Loucy (cell line): ENCODE data around the gene FIBIN.

Experiments used
- H2AFZ ChIP-seq: fragments of 200-600 bp; sonication (generic); 2 replicates; pipeline ENCODE4 v1.6.0; 2016; ENCODE audit warnings: antibody characterized with exemption, mild to moderate bottlenecking, low read length, moderate library complexity
- H3F3A ChIP-seq: fragments of 200-600 bp; 2 replicates; pipeline ENCODE4 v1.6.0; 2016; ENCODE audit warnings: antibody characterized with exemption, low read depth, mild to moderate bottlenecking
- H3K27me3 ChIP-seq: fragments of 200-600 bp; sonication (generic); 2 replicates; pipeline ENCODE4 v1.6.1; 2014; ENCODE audit warnings: low read length, mild to moderate bottlenecking; ENCODE audit not compliant: insufficient read depth, poor library complexity, severe bottlenecking
- H3K36me3 ChIP-seq: fragments of 200-600 bp; sonication (generic); 2 replicates; pipeline ENCODE4 v1.6.1; 2016; ENCODE audit warnings: low read length; ENCODE audit not compliant: insufficient read depth
- H3K4me1 ChIP-seq: fragments of 200-600 bp; sonication (generic); 2 replicates; pipeline ENCODE4 v1.5.1; 2014; ENCODE audit warnings: low read length, mild to moderate bottlenecking; ENCODE audit not compliant: insufficient read depth, poor library complexity, severe bottlenecking
- H3K4me2 ChIP-seq: fragments of 200-600 bp; sonication (generic); 2 replicates; pipeline ENCODE4 v1.6.0; 2014; ENCODE audit warnings: antibody characterized with exemption, low read length, low read depth, mild to moderate bottlenecking; ENCODE audit not compliant: poor library complexity, severe bottlenecking
- H3K4me3 ChIP-seq: fragments of 200-600 bp; sonication (generic); 2 replicates; pipeline ENCODE4 v1.5.1; 2014; ENCODE audit warnings: low read length, mild to moderate bottlenecking, mixed read lengths; ENCODE audit not compliant: poor library complexity, severe bottlenecking
- H3K79me2 ChIP-seq: fragments of 200-600 bp; sonication (generic); 2 replicates; pipeline ENCODE4 v1.6.1; 2014; ENCODE audit warnings: low read length; ENCODE audit not compliant: insufficient read depth
- H3K9ac ChIP-seq: fragments of 200-600 bp; sonication (generic); 2 replicates; pipeline ENCODE4 v1.6.0; 2014; ENCODE audit warnings: mild to moderate bottlenecking, low read depth, low read length, moderate library complexity; ENCODE audit not compliant: poor library complexity, severe bottlenecking
- H3K9me2 ChIP-seq: fragments of 200-600 bp; sonication (generic); replicated peaks from 2 replicates; pipeline ENCODE4 v1.6.1; 2016; ENCODE audit warnings: low read depth, low read length, mixed read lengths
- H3K9me3 ChIP-seq: fragments of 200-600 bp; sonication (generic); 2 replicates; pipeline ENCODE4 v1.6.1; 2014; ENCODE audit warnings: mild to moderate bottlenecking, antibody characterized with exemption, low read length, low read depth; ENCODE audit not compliant: insufficient read depth
- H4K20me1 ChIP-seq: fragments of 200-600 bp; sonication (generic); 2 replicates; pipeline ENCODE4 v1.6.0; 2014; ENCODE audit warnings: antibody characterized with exemption, low read length, mild to moderate bottlenecking; ENCODE audit not compliant: insufficient read depth, poor library complexity, severe bottlenecking
- EZH2phosphoT487 ChIP-seq: fragments of 200-600 bp; IDR thresholded peaks from 2 replicates; pipeline ENCODE4 v1.6.1; 2018; ENCODE audit warnings: antibody characterized with exemption, mild to moderate bottlenecking, moderate library complexity, borderline replicate concordance
- TF ChIP-seq, protein P1 (sequence below): fragments of 200-600 bp; sonication (generic); conservative IDR thresholded peaks from 2 replicates; pipeline ENCODE4 v1.5.1; 2014; ENCODE audit warnings: mild to moderate bottlenecking, antibody characterized with exemption, low read length

The FIBIN gene

GRCh38 chr11:26992031-26992541, 1.8 kb upstream of the FIBIN start:
- TF ChIP-seq, protein P1, sequence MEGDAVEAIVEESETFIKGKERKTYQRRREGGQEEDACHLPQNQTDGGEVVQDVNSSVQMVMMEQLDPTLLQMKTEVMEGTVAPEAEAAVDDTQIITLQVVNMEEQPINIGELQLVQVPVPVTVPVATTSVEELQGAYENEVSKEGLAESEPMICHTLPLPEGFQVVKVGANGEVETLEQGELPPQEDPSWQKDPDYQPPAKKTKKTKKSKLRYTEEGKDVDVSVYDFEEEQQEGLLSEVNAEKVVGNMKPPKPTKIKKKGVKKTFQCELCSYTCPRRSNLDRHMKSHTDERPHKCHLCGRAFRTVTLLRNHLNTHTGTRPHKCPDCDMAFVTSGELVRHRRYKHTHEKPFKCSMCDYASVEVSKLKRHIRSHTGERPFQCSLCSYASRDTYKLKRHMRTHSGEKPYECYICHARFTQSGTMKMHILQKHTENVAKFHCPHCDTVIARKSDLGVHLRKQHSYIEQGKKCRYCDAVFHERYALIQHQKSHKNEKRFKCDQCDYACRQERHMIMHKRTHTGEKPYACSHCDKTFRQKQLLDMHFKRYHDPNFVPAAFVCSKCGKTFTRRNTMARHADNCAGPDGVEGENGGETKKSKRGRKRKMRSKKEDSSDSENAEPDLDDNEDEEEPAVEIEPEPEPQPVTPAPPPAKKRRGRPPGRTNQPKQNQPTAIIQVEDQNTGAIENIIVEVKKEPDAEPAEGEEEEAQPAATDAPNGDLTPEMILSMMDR: no peak
- no peak for TF ChIP-seq EZH2phosphoT487
- Histone ChIP-seq H3K36me3 (no peaks in the 10 kb centered on the region), H3K9me2 (no peaks in the 10 kb centered on the region), H3K4me1 (peaks cover 19% of the 10 kb centered on the region), H3K4me2 (no peak overlapping the region), H3F3A (no peaks in the 10 kb centered on the region), H3K27me3 (no peaks in the 10 kb centered on the region), H3K9ac (no peak overlapping the region), H3K79me2 (no peaks in the 10 kb centered on the region), H4K20me1 (no peaks in the 10 kb centered on the region), H3K9me3 (no peaks in the 10 kb centered on the region), H3K4me3 (no peak overlapping the region), H2AFZ (peak overlapping the region; percentile 60; the same call in 1 of the 2 replicates)

- Histone ChIP-seq H3K4me3 (no peak overlapping the region), H3K9ac (no peak overlapping the region), H3K4me2 (no peak overlapping the region), H3K27me3 (no peaks in the 10 kb centered on the region), H3F3A (no peaks in the 10 kb centered on the region), H3K4me1 (peaks cover 15% of the 10 kb centered on the region), H3K9me2 (no peaks in the 10 kb centered on the region), H3K36me3 (no peaks in the 10 kb centered on the region), H3K9me3 (no peaks in the 10 kb centered on the region), H3K79me2 (no peaks in the 10 kb centered on the region), H2AFZ (no peak overlapping the region), H4K20me1 (no peaks in the 10 kb centered on the region)
- TF ChIP-seq EZH2phosphoT487: no peak
- TF ChIP-seq, protein P1: no peak
Measured at GRCh38 chr11:26994631-26995095, 751 bp downstream of the FIBIN start.

DNA sequence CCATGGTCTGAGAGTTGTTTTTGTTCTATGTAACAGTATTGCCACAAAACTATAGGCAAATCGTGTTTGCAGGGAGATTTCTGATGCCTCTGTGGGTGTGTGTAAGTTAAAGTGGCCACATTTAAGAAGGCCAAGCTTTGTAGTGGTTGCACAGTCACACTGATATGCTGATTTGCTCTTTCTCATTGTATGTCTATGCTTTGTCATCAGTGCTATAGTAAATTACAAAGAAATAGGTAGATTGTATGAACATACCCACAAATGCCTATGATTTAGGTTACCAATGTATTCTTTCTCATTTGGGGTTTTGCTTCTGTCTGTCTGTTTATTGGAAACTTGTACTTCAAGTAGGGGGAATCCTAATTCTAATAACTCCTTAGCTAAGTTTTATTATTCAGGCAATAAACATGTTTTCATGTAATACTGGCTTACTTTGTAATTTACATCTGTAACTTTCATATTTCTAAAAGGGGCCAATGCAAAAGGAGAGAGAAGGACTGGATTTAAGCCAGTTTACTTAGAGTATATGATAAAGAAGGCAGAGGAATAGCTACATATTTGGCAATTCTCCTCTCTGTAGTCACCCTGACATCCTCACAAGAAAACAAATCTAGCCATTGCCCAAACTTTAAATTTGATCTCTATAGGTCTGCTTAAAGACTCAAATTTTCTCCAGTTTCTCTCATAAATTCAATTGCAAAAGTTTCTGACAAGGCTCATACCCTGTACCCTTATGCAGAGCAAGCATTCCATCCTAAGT, 2.0 kb downstream of the FIBIN start:
- Histone ChIP-seq H2AFZ (peak overlapping the region; percentile 42), H3F3A (no peaks in the 10 kb centered on the region), H4K20me1 (no peaks in the 10 kb centered on the region), H3K79me2 (no peaks in the 10 kb centered on the region), H3K4me2 (no peak overlapping the region), H3K4me1 (peaks cover 17% of the 10 kb centered on the region), H3K9ac (no peak overlapping the region), H3K36me3 (no peaks in the 10 kb centered on the region), H3K27me3 (no peaks in the 10 kb centered on the region), H3K9me2 (no peaks in the 10 kb centered on the region), H3K4me3 (no peak overlapping the region), H3K9me3 (no peaks in the 10 kb centered on the region)
- TF ChIP-seq EZH2phosphoT487: no peak
- TF ChIP-seq, protein P1: no peak
